Heart right ventricle (tissue), 16 donors: ENCODE measurements around the gene ELAVL3. TPM values are rescaled to one million over a fixed set of nuclear protein-coding genes. Genes with fewer than 3 reads are reported as not detected.
"Not testable (repeated sequence)": the region's sequence is repeated elsewhere in the genome, so short reads cannot be mapped to it uniquely, and the experiment has no call there.

Source experiments
- ATAC-seq, 8 donors: fragments of 200-7000 bp; cut with Tn5 transposase; one replicate each; pipeline ENCODE4 v1.9.1; 2020; ENCODE audit warnings: mild to moderate bottlenecking in 8 of 8, moderate library complexity in 8 of 8, moderate number of reproducible peaks in 1 of 8
- DNase-seq, 2 donors: peaks; one replicate each; pipeline ENCODE4 v3.0.0-alpha.2; 2020
- H3K27ac ChIP-seq, 10 donors: fragments of 200-600 bp; sonication (generic) in 2 of 10; one replicate each; pipeline versions ENCODE4 v1.5.0 to v1.8.0; 2020 to 2022; ENCODE audit warnings: mild to moderate bottlenecking in 3 of 10
- H3K27me3 ChIP-seq, 7 donors: fragments of 200-600 bp; one replicate each; pipeline ENCODE4 v1.8.0; 2021 to 2022; ENCODE audit warnings: mild to moderate bottlenecking in 2 of 7
- H3K36me3 ChIP-seq, 9 donors: fragments of 200-600 bp; sonication (generic) in 1 of 9; one replicate each; pipeline versions ENCODE4 v1.5.0 to v1.8.0; 2020 to 2022; ENCODE audit warnings: mild to moderate bottlenecking in 2 of 9
- H3K4me1 ChIP-seq, 9 donors: fragments of 200-600 bp; sonication (generic) in 1 of 9; one replicate each; pipeline versions ENCODE4 v1.5.0 to v1.8.0; 2020 to 2022; ENCODE audit warnings: mild to moderate bottlenecking in 4 of 9
- H3K4me3 ChIP-seq, 10 donors: fragments of 200-600 bp; sonication (generic) in 2 of 10; one replicate each; pipeline versions ENCODE4 v1.5.0 to v1.8.0; 2020 to 2022; ENCODE audit warnings: mild to moderate bottlenecking in 7 of 10, moderate library complexity in 2 of 10
- H3K9me3 ChIP-seq, 11 donors: fragments of 200-600 bp in 10 of 11; sonication (generic) in 2 of 11; one replicate each; pipeline versions ENCODE4 v1.5.0 to v1.8.0; 2013 to 2022; ENCODE audit warnings: mild to moderate bottlenecking in 2 of 11, control low read depth in 1 of 11, moderate library complexity in 1 of 11
- CTCF ChIP-seq, 9 donors: fragments of 200-600 bp; sonication (generic) in 2 of 9; IDR thresholded peaks; one replicate each; pipeline versions ENCODE4 v1.5.0 to v1.8.0; 2021 to 2022; ENCODE audit warnings: antibody characterized with exemption in 9 of 9, mild to moderate bottlenecking in 5 of 9, moderate library complexity in 1 of 9
- WGBS, 2 donors: extraction: QIAGEN DNeasy Blood & Tissue Kit; methylation state at CpG; one replicate each; pipeline ENCODE4 v1.1.7; 2013; ENCODE audit warnings: inconsistent platforms in 1 of 2; 5-methylcytosine and 5-hydroxymethylcytosine counted together
- intact Hi-C, 10 donors: fragments of 100-400 bp; cut with DNase I; formaldehyde crosslinking; loops; one replicate each; pipeline versions ENCODE4 v1.11.1 to v1.14.2; 2022
- polyA plus RNA-seq, 2 donors: library from polyadenylated mRNA; stranded (reverse); fragments of 200-250 nt; gene quantifications; one replicate each; pipeline ENCODE4 v1.2.3, GENCODE V29; 2013
- total RNA-seq, 10 donors: library from RNA; stranded (reverse); fragmentation: NEBNext Ultra II Directional in 3 of 10; extraction: Animal tissue kit (Norgen Biotek cat#: 25700) in 3 of 10; gene quantifications; one replicate each; pipeline versions ENCODE4 v1.2.1 to v1.2.4, GENCODE V29; 2021 to 2023
- donor health status: Arrhythmogenic right ventricular cardiomyopathy.
- donor health status: ischemic (EF 13 %, LVEDD 7.1; RV severe dilation, severe dysfunction).
- donor health status: healthy with polysubstance abuse.
- donor health status: DM: no; HTN: yes; CAD: no.
- donor health status: DM: no; HTN: no; CAD: no.
- donor health status: ischemic (EF 25% LVEDD 6.9; RV normal size, moderate dysfunction).
- donor health status: ischemic (EF 25% LVEDD 5.7; RV mildly dilated, moderate dysfunction).
- donor health status: healthy.
- donor health status: DM: yes; HTN: yes; CAD: no.
- donor health status: Ischemic cardiomyopathy.
- donor health status: ischemic (EF 35%, LVEDD 5.7; RV mildly dilated, moderate dysfunction).
- donor health status: nonischemic (EF 11% LVEDD 7.7; RV severe dilation, severe dysfunction).
- donor health status: DM: yes; HTN: yes; CAD: no.
- donor health status: PGD.
- donor health status: ischemic (EF 29% LVEDD 5.4; RV normal size, mild dysfunction).
- donor health status: nonischemic (EF 23%, LVEDD 6.1; RV moderate dilation, normal function).

The ELAVL3 gene
- total and polyA plus RNA-seq, 12 donors = 0.07 to 0.44 (median 0.21) TPM; not detected in 3

GRCh38 chr19:11410682-11411081 is 70.2 kb downstream of the ELAVL3 start:
- no peaks in the 10 kb centered on the region for H3K9me3 ChIP-seq
- ATAC-seq = no peak
- DNase-seq = no peak
- H3K4me3 ChIP-seq = no peak overlapping the region
- H3K27ac ChIP-seq = no peak overlapping the region
- WGBS, 2 donors = 74 to 77% methylated on average over 8 of the region's 8 CpGs
- H3K27me3 ChIP-seq = peaks cover 0 to 26% (median 17%) of the 10 kb centered on the region in 7 donors
- no peak for TF ChIP-seq CTCF (IDR thresholded peaks at IDR 0.05)
- intact Hi-C loops = no loop called here
- H3K36me3 ChIP-seq = no peaks in the 10 kb centered on the region
- H3K4me1 ChIP-seq = peaks cover 0 to 13% (median 4%) of the 10 kb centered on the region in 9 donors

- H3K36me3 ChIP-seq = no peaks in the 10 kb centered on the region
- intact Hi-C loops = loop anchor here in 2 of 10 donors (10.0 kb wide), 1 partner anchor 114 kb away; the partner anchor contains the start of gene TSPAN16 (in 2 of the 2)
- H3K27me3 ChIP-seq = peaks cover 0 to 28% (median 13%) of the 10 kb centered on the region in 7 donors
- TF ChIP-seq CTCF (IDR thresholded peaks at IDR 0.05) = no peak
- ATAC-seq (no peak), DNase-seq (no peak)
- no peak overlapping the region for H3K27ac ChIP-seq
- H3K4me3 ChIP-seq = no peak overlapping the region
- H3K9me3 ChIP-seq = no peaks in the 10 kb centered on the region
- 88 to 92% methylated on average over 4 of the region's 4 CpGs for WGBS, 2 donors
- peaks cover 0 to 20% (median 7%) of the 10 kb centered on the region in 9 donors for H3K4me1 ChIP-seq
These were observed 72.3 kb downstream of the ELAVL3 start for GRCh38 chr19:11408591-11408990.

GRCh38 chr19:11406703-11407236 is 74.1 kb downstream of the ELAVL3 start:
- not testable (repeated sequence) for H3K27ac ChIP-seq, H3K36me3 ChIP-seq, H3K4me3 ChIP-seq, DNase-seq, H3K9me3 ChIP-seq
- peaks cover 0 to 20% (median 7%) of the 10 kb centered on the region in 9 donors for H3K4me1 ChIP-seq
- intact Hi-C loops = loop anchor here in 2 of 10 donors (10.0 kb wide), 1 partner anchor 112 kb away; the partner anchor contains the start of gene TSPAN16 (in 2 of the 2)
- WGBS, 2 donors = 79% methylated on average over 12 of the region's 12 CpGs
- ATAC-seq = peak in 1 of 8 donors; percentile 21
- H3K27me3 ChIP-seq = peaks cover 0 to 28% (median 13%) of the 10 kb centered on the region in 7 donors

GRCh38 chr19:11405846-11406643 is 74.8 kb downstream of the ELAVL3 start:
- Histone ChIP-seq H3K4me1 (peaks cover 0 to 20% (median 7%) of the 10 kb centered on the region in 9 donors), H3K9me3 (no peaks in the 10 kb centered on the region), H3K27me3 (peaks cover 0 to 28% (median 13%) of the 10 kb centered on the region in 7 donors), H3K27ac (no peak overlapping the region), H3K36me3 (no peaks in the 10 kb centered on the region), H3K4me3 (no peak overlapping the region)
- peak in 7 of 9 donors; percentile 38 to 55 (median 45) for TF ChIP-seq CTCF (IDR thresholded peaks at IDR 0.05)
- intact Hi-C loops = loop anchor here in 2 of 10 donors (10.0 kb wide), 1 partner anchor 111 kb away; the partner anchor contains the start of gene TSPAN16 (in 2 of the 2)
- DNase-seq (peak in 1 of 2 donors; percentile 45), ATAC-seq (peak in 7 of 8 donors; percentile 36 to 81 (median 59))
- WGBS, 2 donors = 17 to 27% methylated on average over 44 of the region's 44 CpGs
